ENCODE data around the gene CDH10. TPM values are rescaled to one million over a fixed set of nuclear protein-coding genes. Genes with fewer than 3 reads are reported as not detected.

CDH10 gene
- polyA plus RNA-seq, 3 donors = not detected

- no peak overlapping the region for H3K27ac ChIP-seq (ENCODE audit: low read depth in 1 of 2, low read length in 2 of 2)
- TF ChIP-seq CTCF (IDR thresholded peaks at IDR 0.05) = no peak
- no peak overlapping the region for H3K27ac Mint-ChIP-seq
- H2AFZ ChIP-seq (ENCODE audit: insufficient read depth, low read depth, low read length, poor library complexity, severe bottlenecking) = no peak overlapping the region
- no peak overlapping the region for H3K4me2 ChIP-seq (replicated peaks; ENCODE audit: extremely low read depth, low read length, poor library complexity, severe bottlenecking)
- no CpG with 5 or more reads among the region's 1 CpG for WGBS (ENCODE audit: insufficient coverage)
- peaks cover 0 to 22% of the 10 kb centered on the region in 2 donors for H3K27me3 ChIP-seq (ENCODE audit: control insufficient read depth in 2 of 2, insufficient read depth in 2 of 2, low read length in 2 of 2)
- H3K4me1 ChIP-seq (ENCODE audit: control insufficient read depth in 1 of 2, insufficient read depth in 2 of 2, low read length in 2 of 2) = no peaks in the 10 kb centered on the region
- intact Hi-C loops (cut with micrococcal nuclease) = no loop called here
- no peaks in the 10 kb centered on the region for H3K9me3 ChIP-seq (replicated peaks in 1 of 2; ENCODE audit: control insufficient read depth in 1 of 2, insufficient read depth in 1 of 2, low read length in 2 of 2)
- H4K20me1 ChIP-seq (ENCODE audit: insufficient read depth, low read length) = no peaks in the 10 kb centered on the region
- H3K4me3 Mint-ChIP-seq = no peak overlapping the region
- H3K36me3 ChIP-seq (replicated peaks in 1 of 2; ENCODE audit: control insufficient read depth in 1 of 2, insufficient read depth in 2 of 2, low read length in 2 of 2) = no peaks in the 10 kb centered on the region
- no peaks in the 10 kb centered on the region for H3K9me3 Mint-ChIP-seq
- H3K4me1 Mint-ChIP-seq = no peaks in the 10 kb centered on the region
- H3K36me3 Mint-ChIP-seq = no peaks in the 10 kb centered on the region
- H3K9ac ChIP-seq (ENCODE audit: insufficient read depth, low read length, poor library complexity, severe bottlenecking) = no peak overlapping the region
- DNase-seq = no peak
- H3K27me3 Mint-ChIP-seq (ENCODE audit: low read depth in 3 of 3) = peaks cover 6 to 21% (median 9%) of the 10 kb centered on the region in 3 donors
- H3K4me3 ChIP-seq (replicated peaks in 1 of 3; ENCODE audit: low read depth in 2 of 3, low read length in 3 of 3) = no peak overlapping the region
- no peaks in the 10 kb centered on the region for H3K79me2 ChIP-seq (ENCODE audit: insufficient read depth, low read length)
Measured at GRCh38 chr5:24642022-24642421, 2.8 kb downstream of the CDH10 start.

GRCh38 chr5:24635209-24635608, 9.6 kb downstream of the CDH10 start:
- H3K27ac Mint-ChIP-seq = no peak overlapping the region
- H3K9me3 ChIP-seq (replicated peaks in 1 of 2; ENCODE audit: control insufficient read depth in 1 of 2, insufficient read depth in 1 of 2, low read length in 2 of 2) = no peaks in the 10 kb centered on the region
- intact Hi-C loops (cut with micrococcal nuclease) = no loop called here
- no peak for DNase-seq
- no peaks in the 10 kb centered on the region for H4K20me1 ChIP-seq (ENCODE audit: insufficient read depth, low read length)
- no peaks in the 10 kb centered on the region for H3K4me1 Mint-ChIP-seq
- no peaks in the 10 kb centered on the region for H3K9me3 Mint-ChIP-seq
- no peak overlapping the region for H2AFZ ChIP-seq (ENCODE audit: insufficient read depth, low read depth, low read length, poor library complexity, severe bottlenecking)
- peaks cover 0 to 2% (median 2%) of the 10 kb centered on the region in 3 donors for H3K27me3 Mint-ChIP-seq (ENCODE audit: low read depth in 3 of 3)
- no peak overlapping the region for H3K4me3 ChIP-seq (replicated peaks in 1 of 3; ENCODE audit: low read depth in 2 of 3, low read length in 3 of 3)
- no peak overlapping the region for H3K27ac ChIP-seq (ENCODE audit: low read depth in 1 of 2, low read length in 2 of 2)
- H3K36me3 Mint-ChIP-seq = no peaks in the 10 kb centered on the region
- no peaks in the 10 kb centered on the region for H3K79me2 ChIP-seq (ENCODE audit: insufficient read depth, low read length)
- H3K4me2 ChIP-seq (replicated peaks; ENCODE audit: extremely low read depth, low read length, poor library complexity, severe bottlenecking) = no peak overlapping the region
- no peak overlapping the region for H3K9ac ChIP-seq (ENCODE audit: insufficient read depth, low read length, poor library complexity, severe bottlenecking)
- WGBS (ENCODE audit: insufficient coverage) = 90% methylated on average over 3 of the region's 5 CpGs
- H3K36me3 ChIP-seq (replicated peaks in 1 of 2; ENCODE audit: control insufficient read depth in 1 of 2, insufficient read depth in 2 of 2, low read length in 2 of 2) = no peaks in the 10 kb centered on the region
- peaks cover 0 to 3% of the 10 kb centered on the region in 2 donors for H3K27me3 ChIP-seq (ENCODE audit: control insufficient read depth in 2 of 2, insufficient read depth in 2 of 2, low read length in 2 of 2)
- no peak overlapping the region for H3K4me3 Mint-ChIP-seq
- no peaks in the 10 kb centered on the region for H3K4me1 ChIP-seq (ENCODE audit: control insufficient read depth in 1 of 2, insufficient read depth in 2 of 2, low read length in 2 of 2)
- no peak for TF ChIP-seq CTCF (IDR thresholded peaks at IDR 0.05)
